A549 (cell line): Measurements from ENCODE around the gene BRPF1. TPM values are rescaled to one million over a fixed set of nuclear protein-coding genes. Genes with fewer than 3 reads are reported as not detected.

Source experiments
- ATAC-seq, 2 experiments: fragments of 200-7000 bp in 1 of 2; fragments of >200 bp in 1 of 2; cut with Nextera tagmentation in 1 of 2; cut with Tn5 transposase in 1 of 2; 3 replicates each; pipeline versions ENCODE4 v1.8.0 to v1.9.1; 2018 to 2020; ENCODE audit warnings: mild to moderate bottlenecking in 1 of 2, moderate library complexity in 1 of 2
- CTCF ChIA-PET: fragments of 300-600 bp; sonication (Branson Sonifier 250); formaldehyde crosslinking; extraction: SDS; loops from one replicate; lab custom pipeline; 2021; ENCODE audit warnings: antibody characterized with exemption, inconsistent platforms; lab: Yijun Ruan, JAX
- POLR2A ChIA-PET: fragments of 350-600 bp; formaldehyde crosslinking; extraction: SDS; loops from one replicate; lab custom pipeline; 2021; ENCODE audit warnings: antibody characterized with exemption, inconsistent platforms; lab: Yijun Ruan, JAX
- DNase-seq, 2 experiments: peaks; one replicate each; pipeline versions ENCODE4 v3.0.0 to v3.0.0-alpha.2; 2011 to 2016; ENCODE audit warnings: low read depth in 1 of 2, low spot score in 1 of 2
- FAIRE-seq: peaks from 2 replicates; lab custom pipeline; 2011; peaks lifted over from hg19 to GRCh38; lab: Jason Lieb, UNC
- H3K27ac ChIP-seq, 2 experiments: fragments of >200 bp; sonication (Bioruptor Twin); formaldehyde crosslinking; 3 replicates each; pipeline ENCODE4 v1.5.1; 2016 to 2017
- H3K4me1 ChIP-seq: fragments of >200 bp; sonication (Bioruptor Twin); formaldehyde crosslinking; 3 replicates; pipeline ENCODE4 v1.6.1; 2016
- H3K4me2 ChIP-seq: fragments of >200 bp; sonication (Bioruptor Twin); formaldehyde crosslinking; 3 replicates; pipeline ENCODE4 v1.6.1; 2016
- H3K4me3 ChIP-seq: fragments of >200 bp; sonication (Bioruptor Twin); formaldehyde crosslinking; 3 replicates; pipeline ENCODE4 v1.5.1; 2016
- H3K9me3 ChIP-seq: fragments of >200 bp; sonication (Bioruptor Twin); formaldehyde crosslinking; 3 replicates; pipeline ENCODE4 v1.6.1; 2016
- BHLHE40 ChIP-seq: IDR thresholded peaks from 2 replicates; pipeline ENCODE4 v1.6.1; 2012; ENCODE audit warnings: low read depth, low read length, inconsistent platforms
- CBX2 ChIP-seq: fragments of 200-600 bp; sonication (generic); IDR thresholded peaks from 2 replicates; pipeline ENCODE4 v1.6.1; 2016; ENCODE audit warnings: low read depth, mild to moderate bottlenecking, borderline replicate concordance
- CHD2 ChIP-seq: fragments of 150-350 bp; IDR thresholded peaks from 2 replicates; pipeline ENCODE4 v1.6.1; 2014; ENCODE audit warnings: low read length; ENCODE audit not compliant: partially characterized antibody
- EHMT2 ChIP-seq: fragments of 200-600 bp; sonication (generic); IDR thresholded peaks from 2 replicates; pipeline ENCODE4 v1.6.1; 2016; ENCODE audit warnings: antibody characterized with exemption, low read depth, mild to moderate bottlenecking, moderate library complexity
- ESRRA ChIP-seq: fragments of 150-350 bp; IDR thresholded peaks from 2 replicates; pipeline ENCODE4 v1.6.1; 2014; ENCODE audit warnings: mild to moderate bottlenecking, low read length, borderline replicate concordance
- FOXS1 ChIP-seq: fragments of 250-450 bp; sonication (Bioruptor Pico); IDR thresholded peaks from 2 replicates; pipeline ENCODE4 v1.5.0; 2020; ENCODE audit warnings: mild to moderate bottlenecking, moderate library complexity
- HOXA7 ChIP-seq: fragments of 250-450 bp; sonication (Bioruptor Pico); IDR thresholded peaks from 2 replicates; pipeline ENCODE4 v1.5.0; 2020; ENCODE audit warnings: mild to moderate bottlenecking, moderate library complexity
- KDM1A ChIP-seq: fragments of 200-600 bp; sonication (generic); IDR thresholded peaks from 2 replicates; pipeline ENCODE4 v1.6.1; 2016; ENCODE audit warnings: low read depth, mild to moderate bottlenecking
- MYC ChIP-seq: IDR thresholded peaks from 2 replicates; pipeline ENCODE4 v1.6.1; 2012; ENCODE audit warnings: mild to moderate bottlenecking, inconsistent platforms, low read length, improper control_type of control experiment, borderline replicate concordance
- NFE2L2 ChIP-seq: fragments of 150-350 bp; conservative IDR thresholded peaks from 2 replicates; pipeline ENCODE4 v1.6.1; 2014; ENCODE audit warnings: low read length
- NPAS2 ChIP-seq: fragments of 250-450 bp; sonication (Bioruptor Pico); IDR thresholded peaks from 2 replicates; pipeline ENCODE4 v1.8.0; 2022; ENCODE audit warnings: mild to moderate bottlenecking, moderate library complexity, borderline replicate concordance
- NR3C1 ChIP-seq: fragments of >200 bp; sonication (Bioruptor Twin); formaldehyde crosslinking; IDR thresholded peaks from 3 replicates; pipeline ENCODE4 v1.6.1; 2017
- PBX3 ChIP-seq: IDR thresholded peaks from 2 replicates; pipeline ENCODE4 v1.6.1; 2012
- PHF8 ChIP-seq: fragments of 200-600 bp; sonication (generic); IDR thresholded peaks from 2 replicates; pipeline ENCODE4 v1.6.1; 2016; ENCODE audit warnings: low read depth, mild to moderate bottlenecking, antibody characterized with exemption, moderate library complexity, borderline replicate concordance
- RAD21 ChIP-seq, 2 experiments: fragments of >200 bp in 1 of 2; sonication (Bioruptor Twin) in 1 of 2; formaldehyde crosslinking in 1 of 2; IDR thresholded peaks in 1 of 2; conservative IDR thresholded peaks in 1 of 2; 2 replicates in 1 of 2; 3 replicates in 1 of 2; pipeline ENCODE4 v1.6.1; 2012 to 2018; ENCODE audit warnings: inconsistent platforms in 1 of 2
- RARB ChIP-seq: fragments of 250-450 bp; sonication (Bioruptor Pico); IDR thresholded peaks from 2 replicates; pipeline ENCODE4 v1.8.0; 2021; ENCODE audit warnings: mild to moderate bottlenecking, moderate library complexity
- RNF2 ChIP-seq: fragments of 200-600 bp; sonication (generic); IDR thresholded peaks from 2 replicates; pipeline ENCODE4 v1.6.1; 2016; ENCODE audit warnings: low read depth, mild to moderate bottlenecking, antibody characterized with exemption, moderate library complexity, borderline replicate concordance
- SMC3 ChIP-seq: fragments of >200 bp; sonication (Bioruptor Twin); formaldehyde crosslinking; IDR thresholded peaks from 3 replicates; pipeline ENCODE4 v1.6.1; 2018; ENCODE audit warnings: inconsistent platforms
- SREBF2 ChIP-seq: fragments of 450-650 bp; IDR thresholded peaks from 2 replicates; pipeline ENCODE4 v1.6.1; 2014; ENCODE audit warnings: mild to moderate bottlenecking, moderate library complexity
- TP53 ChIP-seq: fragments of 250-450 bp; sonication (Bioruptor Pico); IDR thresholded peaks from 2 replicates; pipeline ENCODE4 v1.5.0; 2021; ENCODE audit warnings: mild to moderate bottlenecking, moderate library complexity
- USF2 ChIP-seq: fragments of 450-650 bp; IDR thresholded peaks from 2 replicates; pipeline ENCODE4 v1.6.1; 2014; ENCODE audit warnings: antibody characterized with exemption
- ZSCAN20 ChIP-seq: fragments of 250-450 bp; sonication (Bioruptor Pico); IDR thresholded peaks from 2 replicates; pipeline ENCODE4 v1.8.0; 2022; ENCODE audit warnings: mild to moderate bottlenecking, moderate library complexity
- whole genome bisulfite sequencing: methylation state at CpG from one replicate; pipeline ENCODE4 v1.1.6; 2017; ENCODE audit errors: missing lambda C conversion rate; 5-methylcytosine and 5-hydroxymethylcytosine counted together
- polyA plus RNA-seq, 4 experiments: library from polyadenylated mRNA; depleted of rRNA in 3 of 4; stranded (reverse); fragments of >200 nt; fragmentation: RNase III in 1 of 4; extraction: RNeasy Plus Mini Kit Qiagen cat#74134 plus additional on column Dnase treatment in 1 of 4; gene quantifications; 2 replicates in 3 of 4; 3 replicates in 1 of 4; pipeline ENCODE4 v1.2.3, GENCODE V29; 2011 to 2017
- TF ChIP-seq, protein P1 (sequence below): fragments of >200 bp; sonication (Bioruptor Twin); formaldehyde crosslinking; IDR thresholded peaks from 3 replicates; pipeline ENCODE4 v1.5.1; 2016
- TF ChIP-seq, protein P2 (sequence below): IDR thresholded peaks from 2 replicates; pipeline ENCODE4 v1.6.1; 2012

Gene BRPF1
- polyA plus RNA-seq, 2 of the 4 experiments (the other 2 are of a cell fraction) = 8.6 to 12.4 TPM

DNA sequence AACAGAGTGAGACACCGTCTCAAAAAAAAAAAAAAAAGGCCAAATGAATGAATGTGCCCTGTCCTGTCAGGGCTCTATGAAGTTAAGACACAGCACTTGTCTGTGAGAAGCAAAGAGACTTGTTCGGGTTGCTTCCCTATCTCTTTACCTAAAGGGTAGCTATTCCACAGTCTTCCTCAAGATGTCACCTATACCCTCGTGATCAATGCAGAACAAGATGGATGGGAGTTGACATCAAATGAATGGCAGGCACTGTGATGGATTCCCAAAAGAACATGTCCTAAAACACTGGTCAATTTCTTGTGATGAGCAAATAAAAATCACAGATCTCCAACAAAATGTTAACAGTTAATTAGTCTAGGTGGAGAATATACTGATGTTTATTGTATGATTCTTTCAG, 51.2 kb downstream of the BRPF1 start:
- peak; percentile 31 to 45 for DNase-seq
- no peak for TF ChIP-seq EHMT2
- TF ChIP-seq ZSCAN20 = no peak
- no peak for TF ChIP-seq TP53
- TF ChIP-seq, protein P1, sequence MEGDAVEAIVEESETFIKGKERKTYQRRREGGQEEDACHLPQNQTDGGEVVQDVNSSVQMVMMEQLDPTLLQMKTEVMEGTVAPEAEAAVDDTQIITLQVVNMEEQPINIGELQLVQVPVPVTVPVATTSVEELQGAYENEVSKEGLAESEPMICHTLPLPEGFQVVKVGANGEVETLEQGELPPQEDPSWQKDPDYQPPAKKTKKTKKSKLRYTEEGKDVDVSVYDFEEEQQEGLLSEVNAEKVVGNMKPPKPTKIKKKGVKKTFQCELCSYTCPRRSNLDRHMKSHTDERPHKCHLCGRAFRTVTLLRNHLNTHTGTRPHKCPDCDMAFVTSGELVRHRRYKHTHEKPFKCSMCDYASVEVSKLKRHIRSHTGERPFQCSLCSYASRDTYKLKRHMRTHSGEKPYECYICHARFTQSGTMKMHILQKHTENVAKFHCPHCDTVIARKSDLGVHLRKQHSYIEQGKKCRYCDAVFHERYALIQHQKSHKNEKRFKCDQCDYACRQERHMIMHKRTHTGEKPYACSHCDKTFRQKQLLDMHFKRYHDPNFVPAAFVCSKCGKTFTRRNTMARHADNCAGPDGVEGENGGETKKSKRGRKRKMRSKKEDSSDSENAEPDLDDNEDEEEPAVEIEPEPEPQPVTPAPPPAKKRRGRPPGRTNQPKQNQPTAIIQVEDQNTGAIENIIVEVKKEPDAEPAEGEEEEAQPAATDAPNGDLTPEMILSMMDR = peak; percentile 33
- TF ChIP-seq KDM1A = no peak
- TF ChIP-seq CHD2 = no peak
- TF ChIP-seq MYC = no peak
- no peak for TF ChIP-seq SMC3
- TF ChIP-seq PBX3 = no peak
- TF ChIP-seq USF2 = no peak
- no peak for TF ChIP-seq BHLHE40
- TF ChIP-seq RAD21 (conservative IDR thresholded peaks at IDR 0.05 in 1 of 2, IDR thresholded peaks at IDR 0.05 in 1 of 2) = peak in 1 of 2 experiments; percentile 59; a peak in 3 of 5 replicates
- TF ChIP-seq, all 56 proteins: peak for 2
- Histone ChIP-seq H3K9me3 (no peaks in the 10 kb centered on the region), H3K4me2 (no peak overlapping the region), H3K27ac (no peak overlapping the region), H3K4me1 (no peaks in the 10 kb centered on the region), H3K4me3 (no peak overlapping the region)
- CTCF ChIA-PET = interaction anchor here (0.6 to 1.9 kb wide), 10 partner anchors 8 to 219 kb away, joined by 3 to 9 read pairs (median 4); partner anchors contain the start of genes ARPC4 and TADA3
- WGBS = 37% methylated on average over 3 of the region's 3 CpGs
- no peak for FAIRE-seq
- POLR2A ChIA-PET = interaction anchor here (0.6 kb wide), 1 partner anchor 10 kb away, joined by 3 read pairs; the partner anchor contains the start of gene ARPC4
- ATAC-seq = peak in 1 of 2 experiments; percentile 70; a peak in 3 of 6 replicates

GRCh38 chr3:9783954-9784353, 52.4 kb downstream of the BRPF1 start:
- ChIA-PET POLR2A (interaction anchor here (1.1 kb wide), 1 partner anchor 9 kb away, joined by 3 read pairs; the partner anchor contains the start of genes ARPC4 and TADA3), CTCF (no interaction called here)
- no peak for TF ChIP-seq RNF2
- TF ChIP-seq NPAS2 (CRISPR knock-in tag) = no peak
- TF ChIP-seq SREBF2 = no peak
- no peak for TF ChIP-seq ESRRA
- TF ChIP-seq RARB = no peak
- TF ChIP-seq NR3C1 = no peak
- TF ChIP-seq CBX2 = no peak
- TF ChIP-seq FOXS1 (CRISPR knock-in tag) = no peak
- no peak for TF ChIP-seq PBX3
- TF ChIP-seq USF2 = no peak
- no peak for TF ChIP-seq HOXA7
- TF ChIP-seq, protein P2, sequence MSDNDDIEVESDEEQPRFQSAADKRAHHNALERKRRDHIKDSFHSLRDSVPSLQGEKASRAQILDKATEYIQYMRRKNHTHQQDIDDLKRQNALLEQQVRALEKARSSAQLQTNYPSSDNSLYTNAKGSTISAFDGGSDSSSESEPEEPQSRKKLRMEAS = no peak
- TF ChIP-seq PHF8 = no peak
- no peak for TF ChIP-seq NFE2L2
- TF ChIP-seq ZSCAN20 = no peak
- Histone ChIP-seq H3K27ac (no peak overlapping the region), H3K4me2 (no peak overlapping the region), H3K4me1 (no peaks in the 10 kb centered on the region), H3K9me3 (no peaks in the 10 kb centered on the region), H3K4me3 (no peak overlapping the region)
- ATAC-seq (no peak), FAIRE-seq (no peak), DNase-seq (no peak)
- WGBS = 95% methylated on average over 10 of the region's 14 CpGs
